ENCODE measurements around the gene CUL2. TPM values are rescaled to one million over a fixed set of nuclear protein-coding genes. Genes with fewer than 3 reads are reported as not detected.
A peak's percentile ranks its signal among the peaks of the same experiment; 100 is the strongest.

Gene CUL2
- total RNA-seq, 1 donor from 2014 or later, result 34.3 TPM

- no peak for TF ChIP-seq CTCF (IDR thresholded peaks at IDR 0.05)
- Mint-ChIP-seq H3K27ac (ENCODE audit: unreplicated experiment) (no peak overlapping the region), H3K4me1 (ENCODE audit: unreplicated experiment) (peaks cover 8% of the 10 kb centered on the region), H3K36me3 (ENCODE audit: unreplicated experiment) (peaks cover 40% of the 10 kb centered on the region), H3K27me3 (ENCODE audit: unreplicated experiment) (no peaks in the 10 kb centered on the region), H3K4me3 (ENCODE audit: unreplicated experiment) (no peak overlapping the region), H3K9me3 (ENCODE audit: unreplicated experiment) (no peaks in the 10 kb centered on the region)
- no peak for DNase-seq (ENCODE audit: extremely low spot score, unreplicated experiment)
These were observed 26.2 kb downstream of the CUL2 start for GRCh38 chr10:35063837-35064454.

GRCh38 chr10:35059481-35059880, 30.7 kb downstream of the CUL2 start:
- Mint-ChIP-seq H3K4me1 (ENCODE audit: unreplicated experiment) (peaks cover 12% of the 10 kb centered on the region), H3K4me3 (ENCODE audit: unreplicated experiment) (no peak overlapping the region), H3K9me3 (ENCODE audit: unreplicated experiment) (no peaks in the 10 kb centered on the region), H3K36me3 (ENCODE audit: unreplicated experiment) (peaks cover 31% of the 10 kb centered on the region), H3K27ac (ENCODE audit: unreplicated experiment) (no peak overlapping the region), H3K27me3 (ENCODE audit: unreplicated experiment) (no peaks in the 10 kb centered on the region)
- no peak for TF ChIP-seq CTCF (IDR thresholded peaks at IDR 0.05)
- no peak for DNase-seq (ENCODE audit: extremely low spot score, unreplicated experiment)

GRCh38 chr10:35058686-35059085, 31.5 kb downstream of the CUL2 start:
- peak overlapping the region; percentile 50 for H3K27ac Mint-ChIP-seq (ENCODE audit: unreplicated experiment)

GRCh38 chr10:35058134-35058533, 32.0 kb downstream of the CUL2 start:
- Mint-ChIP-seq H3K36me3 (ENCODE audit: unreplicated experiment) (peaks cover 40% of the 10 kb centered on the region), H3K4me1 (ENCODE audit: unreplicated experiment) (peaks cover 12% of the 10 kb centered on the region), H3K27ac (ENCODE audit: unreplicated experiment) (peak overlapping the region; percentile 50), H3K9me3 (ENCODE audit: unreplicated experiment) (no peaks in the 10 kb centered on the region), H3K4me3 (ENCODE audit: unreplicated experiment) (no peak overlapping the region), H3K27me3 (ENCODE audit: unreplicated experiment) (no peaks in the 10 kb centered on the region)
- DNase-seq (ENCODE audit: extremely low spot score, unreplicated experiment), result no peak
- no peak for TF ChIP-seq CTCF (IDR thresholded peaks at IDR 0.05)

More at GRCh38 chr10:35058686-35059085, 31.5 kb downstream of the CUL2 start:
- no peak for TF ChIP-seq CTCF (IDR thresholded peaks at IDR 0.05)
- H3K4me1 Mint-ChIP-seq (ENCODE audit: unreplicated experiment), result peaks cover 12% of the 10 kb centered on the region
- H3K27me3 Mint-ChIP-seq (ENCODE audit: unreplicated experiment), result no peaks in the 10 kb centered on the region
- DNase-seq (ENCODE audit: extremely low spot score, unreplicated experiment), result no peak
- peaks cover 37% of the 10 kb centered on the region for H3K36me3 Mint-ChIP-seq (ENCODE audit: unreplicated experiment)
- no peaks in the 10 kb centered on the region for H3K9me3 Mint-ChIP-seq (ENCODE audit: unreplicated experiment)
- no peak overlapping the region for H3K4me3 Mint-ChIP-seq (ENCODE audit: unreplicated experiment)

GRCh38 chr10:35056686-35057085, 33.5 kb downstream of the CUL2 start:
- DNase-seq (ENCODE audit: extremely low spot score, unreplicated experiment), result no peak
- no peak overlapping the region for H3K27ac Mint-ChIP-seq (ENCODE audit: unreplicated experiment)
- no peak for TF ChIP-seq CTCF (IDR thresholded peaks at IDR 0.05)
- no peak overlapping the region for H3K4me3 Mint-ChIP-seq (ENCODE audit: unreplicated experiment)
- no peaks in the 10 kb centered on the region for H3K9me3 Mint-ChIP-seq (ENCODE audit: unreplicated experiment)
- peaks cover 12% of the 10 kb centered on the region for H3K4me1 Mint-ChIP-seq (ENCODE audit: unreplicated experiment)
- H3K36me3 Mint-ChIP-seq (ENCODE audit: unreplicated experiment), result peaks cover 41% of the 10 kb centered on the region
- H3K27me3 Mint-ChIP-seq (ENCODE audit: unreplicated experiment), result no peaks in the 10 kb centered on the region

Measured in osteocyte (in vitro differentiated cells).